OCI-LY7 (cell line): ENCODE measurements around the gene EIF5A. TPM values are rescaled to one million over a fixed set of nuclear protein-coding genes. Genes with fewer than 3 reads are reported as not detected.

Experiments
- BruUV-seq: library from RNA; stranded (reverse); fragments of 400-500 nt; replicated peaks from 2 replicates; lab custom pipeline; 2021; lab: Mats Ljungman, UMichigan
- CTCF ChIA-PET: fragments of 300-600 bp; sonication (Branson Sonifier 250); formaldehyde crosslinking; loops from one replicate; lab custom pipeline; 2022; ENCODE audit warnings: antibody characterized with exemption; ENCODE audit not compliant: unreplicated experiment; lab: Charles Lee
- POLR2A ChIA-PET: fragments of 300-600 bp; sonication (Branson Sonifier 250); formaldehyde crosslinking; loops from one replicate; lab custom pipeline; 2022; ENCODE audit warnings: antibody characterized with exemption; lab: Charles Lee
- DNase-seq: peaks from one replicate; pipeline ENCODE4 v3.0.0-alpha.2; 2015; ENCODE audit warnings: low spot score
- H2AFZ ChIP-seq: fragments of 200-600 bp; sonication (generic), shearing (Covaris generic); 2 replicates; pipeline ENCODE4 v1.6.1; 2014; ENCODE audit warnings: mild to moderate bottlenecking, antibody characterized with exemption, low read length, moderate library complexity
- H3K27ac ChIP-seq: fragments of 200-600 bp; sonication (generic); 2 replicates; pipeline ENCODE4 v1.5.1; 2014; ENCODE audit warnings: mixed run types, low read depth, mild to moderate bottlenecking, moderate library complexity, low read length, inconsistent platforms; ENCODE audit not compliant: poor library complexity, severe bottlenecking
- H3K36me3 ChIP-seq: fragments of 200-600 bp; sonication (generic); 2 replicates; pipeline ENCODE4 v1.6.1; 2014; ENCODE audit warnings: mild to moderate bottlenecking, antibody characterized with exemption, low read length, moderate library complexity, mixed read lengths; ENCODE audit not compliant: insufficient read depth
- H3K4me1 ChIP-seq: fragments of 200-600 bp; sonication (generic); 2 replicates; pipeline ENCODE4 v1.5.1; 2014; ENCODE audit warnings: mild to moderate bottlenecking, low read length; ENCODE audit not compliant: insufficient read depth, poor library complexity, severe bottlenecking
- H3K4me2 ChIP-seq: fragments of 200-600 bp; sonication (generic); 2 replicates; pipeline ENCODE4 v1.6.1; 2014; ENCODE audit warnings: mild to moderate bottlenecking, low read length
- H3K4me3 ChIP-seq: fragments of 200-600 bp; sonication (generic); 2 replicates; pipeline ENCODE4 v1.5.1; 2014; ENCODE audit warnings: mild to moderate bottlenecking, low read depth, low read length; ENCODE audit not compliant: poor library complexity, severe bottlenecking
- H3K79me2 ChIP-seq: fragments of 200-600 bp; sonication (generic); 2 replicates; pipeline ENCODE4 v1.6.1; 2016; ENCODE audit warnings: low read depth, mild to moderate bottlenecking, low read length, moderate library complexity, mixed read lengths; ENCODE audit not compliant: insufficient read depth
- H3K9me2 ChIP-seq: fragments of 200-600 bp; sonication (generic); 2 replicates; pipeline ENCODE4 v1.6.1; 2016; ENCODE audit warnings: mild to moderate bottlenecking, low read length, mixed read lengths; ENCODE audit not compliant: insufficient read depth
- H3K9me3 ChIP-seq: fragments of 200-600 bp; sonication (generic); 2 replicates; pipeline ENCODE4 v1.6.1; 2014; ENCODE audit warnings: mild to moderate bottlenecking, mixed run types, low read length, mixed read lengths
- H4K20me1 ChIP-seq: fragments of 200-600 bp; sonication (generic); 2 replicates; pipeline ENCODE4 v1.6.1; 2014; ENCODE audit warnings: mild to moderate bottlenecking, antibody characterized with exemption, low read length, moderate library complexity, mixed read lengths; ENCODE audit not compliant: insufficient read depth
- CTCF ChIP-seq: fragments of 200-600 bp; sonication (generic); conservative IDR thresholded peaks from 2 replicates; pipeline ENCODE4 v1.5.1; 2014; ENCODE audit warnings: mild to moderate bottlenecking, antibody characterized with exemption, low read length, moderate library complexity, mixed read lengths
- EZH2phosphoT487 ChIP-seq: fragments of 200-600 bp; sonication (generic); IDR thresholded peaks from 2 replicates; pipeline ENCODE4 v1.6.1; 2018; ENCODE audit warnings: low read depth, borderline replicate concordance, mild to moderate bottlenecking, mixed run types, antibody characterized with exemption, low read length, moderate library complexity, mixed read lengths
- intact Hi-C: fragments of 100-400 bp; cut with micrococcal nuclease; formaldehyde crosslinking; loops from one replicate; pipeline ENCODE4 v1.10.0; 2022; ENCODE audit not compliant: unreplicated experiment
- total RNA-seq, 2 experiments: library from RNA; depleted of rRNA in 1 of 2; stranded (reverse); fragments of >200 nt in 1 of 2; shearing (Covaris generic) in 1 of 2; gene quantifications; 2 replicates each; pipeline ENCODE4 v1.2.3, GENCODE V29; 2014 to 2022

The EIF5A gene
- total RNA-seq, 2 experiments from 2014 or later = 491 to 803 TPM

- H3K9me3 ChIP-seq = no peaks in the 10 kb centered on the region
- H4K20me1 ChIP-seq = no peaks in the 10 kb centered on the region
- peak overlapping the region; percentile 41; the same call in 1 of the 2 replicates for H3K4me2 ChIP-seq
- POLR2A ChIA-PET = interaction anchor here (0.6 to 1.5 kb wide), 5 partner anchors 14 to 80 kb away, joined by 3 to 6 read pairs (median 4); partner anchors contain the start of genes NEURL4 and TMEM102
- peak; percentile 90 for DNase-seq
- no peak overlapping the region for H3K4me3 ChIP-seq
- intact Hi-C loops = loop anchor here (1.0 kb wide), 2 partner anchors 81 to 205 kb away; partner anchors contain the start of gene SENP3
- H3K36me3 ChIP-seq = no peaks in the 10 kb centered on the region
- no TSS peak for BruUV-seq
- no peaks in the 10 kb centered on the region for H3K9me2 ChIP-seq
- CTCF ChIA-PET = interaction anchor here (0.6 to 2.6 kb wide), 6 partner anchors 20 to 715 kb away, joined by 3 to 13 read pairs (median 4); partner anchors contain the start of genes ACAP1 and PLSCR3
- no peaks in the 10 kb centered on the region for H3K79me2 ChIP-seq
- no peak overlapping the region for H3K27ac ChIP-seq
- H3K4me1 ChIP-seq = peaks cover 18% of the 10 kb centered on the region
- no peak for TF ChIP-seq EZH2phosphoT487
- TF ChIP-seq CTCF = peak; percentile 88
- H2AFZ ChIP-seq = peak overlapping the region; percentile 29; the same call in 1 of the 2 replicates
These were observed 48.7 kb downstream of the EIF5A start for GRCh38 chr17:7356072-7356549.

GRCh38 chr17:7356756-7357155 lies 49.3 kb downstream of the EIF5A start:
- CTCF ChIA-PET = interaction anchor here (0.7 to 2.6 kb wide), 2 partner anchors 79 to 715 kb away, joined by 9 to 13 read pairs; no protein-coding TSS in a partner anchor
- Histone ChIP-seq H3K4me1 (peaks cover 14% of the 10 kb centered on the region), H4K20me1 (no peaks in the 10 kb centered on the region), H3K27ac (no peak overlapping the region), H2AFZ (no peak overlapping the region), H3K36me3 (no peaks in the 10 kb centered on the region), H3K4me2 (no peak overlapping the region), H3K79me2 (no peaks in the 10 kb centered on the region), H3K4me3 (no peak overlapping the region), H3K9me2 (no peaks in the 10 kb centered on the region), H3K9me3 (no peaks in the 10 kb centered on the region)
- intact Hi-C loops = loop anchor here (1.0 kb wide), 2 partner anchors 81 to 205 kb away; partner anchors contain the start of gene SENP3
- no TSS peak for BruUV-seq
- POLR2A ChIA-PET = interaction anchor here (1.5 kb wide), 1 partner anchor 79 kb away, joined by 5 read pairs; the partner anchor contains the start of gene TMEM102
- TF ChIP-seq EZH2phosphoT487 (no peak), CTCF (no peak)
- no peak for DNase-seq

- H3K4me2 ChIP-seq = no peak overlapping the region
- no peaks in the 10 kb centered on the region for H3K79me2 ChIP-seq
- no peaks in the 10 kb centered on the region for H3K9me2 ChIP-seq
- CTCF ChIA-PET = no interaction called here
- no peaks in the 10 kb centered on the region for H3K9me3 ChIP-seq
- no peak for TF ChIP-seq EZH2phosphoT487
- no peak for TF ChIP-seq CTCF
- H3K36me3 ChIP-seq = no peaks in the 10 kb centered on the region
- intact Hi-C loops = no loop called here
- POLR2A ChIA-PET = interaction anchor here (0.5 kb wide), 1 partner anchor 218 kb away, joined by 3 read pairs; no protein-coding TSS in a partner anchor
- H4K20me1 ChIP-seq = no peaks in the 10 kb centered on the region
- no TSS peak for BruUV-seq
- DNase-seq = no peak
- H3K4me3 ChIP-seq = no peak overlapping the region
- H2AFZ ChIP-seq = no peak overlapping the region
- H3K4me1 ChIP-seq = peaks cover 9% of the 10 kb centered on the region
- no peak overlapping the region for H3K27ac ChIP-seq
These were observed 50.0 kb downstream of the EIF5A start for GRCh38 chr17:7357381-7357780.
